ENCODE data around the gene ARCN1.

The ARCN1 gene

DNA sequence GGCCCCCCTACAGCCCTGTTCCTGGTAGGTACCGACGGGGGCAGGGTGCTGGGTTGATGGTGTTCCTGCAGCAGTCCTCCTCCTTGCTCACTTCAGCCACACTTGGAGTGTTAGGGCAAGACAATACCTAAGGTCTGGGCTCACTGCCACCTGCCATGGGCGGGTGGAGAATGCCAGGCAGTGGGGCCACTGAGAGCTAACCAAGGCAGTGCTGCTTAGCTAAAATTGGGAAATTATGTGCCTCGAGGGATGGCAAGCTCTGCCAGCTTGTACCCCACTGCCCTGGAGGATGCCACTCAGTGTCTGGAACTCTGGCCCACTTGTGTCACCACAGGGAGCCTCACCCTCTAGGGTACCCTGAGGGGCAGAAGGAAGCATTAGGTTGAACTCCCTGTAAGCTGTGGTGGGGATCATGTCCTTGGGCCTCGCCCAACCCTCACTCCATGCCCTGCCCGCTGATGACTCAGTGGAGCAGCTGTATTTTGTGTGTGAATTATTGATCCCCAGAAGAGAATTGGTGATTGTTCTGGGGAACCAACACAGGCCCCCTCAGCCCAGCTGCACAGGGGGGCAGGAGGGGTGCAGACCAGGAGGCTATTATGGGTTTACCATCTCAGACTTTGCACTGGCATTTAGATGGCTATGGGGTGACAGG, 53.0 kb downstream of the ARCN1 start:
- DNase-seq (ENCODE audit: low spot score): no peak
- TF ChIP-seq, protein P1, sequence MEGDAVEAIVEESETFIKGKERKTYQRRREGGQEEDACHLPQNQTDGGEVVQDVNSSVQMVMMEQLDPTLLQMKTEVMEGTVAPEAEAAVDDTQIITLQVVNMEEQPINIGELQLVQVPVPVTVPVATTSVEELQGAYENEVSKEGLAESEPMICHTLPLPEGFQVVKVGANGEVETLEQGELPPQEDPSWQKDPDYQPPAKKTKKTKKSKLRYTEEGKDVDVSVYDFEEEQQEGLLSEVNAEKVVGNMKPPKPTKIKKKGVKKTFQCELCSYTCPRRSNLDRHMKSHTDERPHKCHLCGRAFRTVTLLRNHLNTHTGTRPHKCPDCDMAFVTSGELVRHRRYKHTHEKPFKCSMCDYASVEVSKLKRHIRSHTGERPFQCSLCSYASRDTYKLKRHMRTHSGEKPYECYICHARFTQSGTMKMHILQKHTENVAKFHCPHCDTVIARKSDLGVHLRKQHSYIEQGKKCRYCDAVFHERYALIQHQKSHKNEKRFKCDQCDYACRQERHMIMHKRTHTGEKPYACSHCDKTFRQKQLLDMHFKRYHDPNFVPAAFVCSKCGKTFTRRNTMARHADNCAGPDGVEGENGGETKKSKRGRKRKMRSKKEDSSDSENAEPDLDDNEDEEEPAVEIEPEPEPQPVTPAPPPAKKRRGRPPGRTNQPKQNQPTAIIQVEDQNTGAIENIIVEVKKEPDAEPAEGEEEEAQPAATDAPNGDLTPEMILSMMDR (IDR thresholded peaks at IDR 0.05; ENCODE audit: extremely low read depth, insufficient read depth, missing control alignments): no peak
- in situ Hi-C loops (cut with MboI; ENCODE audit: low pct_unique_long_range_greater_than_20kb, low sequenced_read_pairs, unreplicated experiment): no loop called here

DNA sequence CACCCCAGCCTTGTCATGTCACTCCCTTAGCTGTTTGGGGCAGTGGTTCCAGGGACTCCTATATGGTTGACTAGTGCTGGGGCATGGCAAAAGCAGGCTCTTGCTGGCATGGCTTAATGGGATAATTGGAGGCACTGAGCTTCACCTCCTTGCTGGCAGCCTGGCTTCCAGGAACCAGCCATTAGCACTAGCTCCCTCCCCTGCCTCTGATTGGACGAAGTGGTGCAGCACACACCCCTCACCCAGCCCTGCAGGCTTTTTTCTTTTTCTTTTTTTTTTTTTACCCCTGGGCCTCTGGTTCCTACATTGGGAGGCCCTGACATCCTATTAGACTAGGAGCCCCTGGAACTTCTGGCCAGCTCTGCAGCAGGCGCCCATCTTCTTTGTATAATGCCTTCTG, 53.8 kb downstream of the ARCN1 start:
- no peak for DNase-seq (ENCODE audit: low spot score)
- in situ Hi-C loops (cut with MboI; ENCODE audit: low pct_unique_long_range_greater_than_20kb, low sequenced_read_pairs, unreplicated experiment): no loop called here
- TF ChIP-seq, protein P1 (IDR thresholded peaks at IDR 0.05; ENCODE audit: extremely low read depth, insufficient read depth, missing control alignments): no peak

DNA sequence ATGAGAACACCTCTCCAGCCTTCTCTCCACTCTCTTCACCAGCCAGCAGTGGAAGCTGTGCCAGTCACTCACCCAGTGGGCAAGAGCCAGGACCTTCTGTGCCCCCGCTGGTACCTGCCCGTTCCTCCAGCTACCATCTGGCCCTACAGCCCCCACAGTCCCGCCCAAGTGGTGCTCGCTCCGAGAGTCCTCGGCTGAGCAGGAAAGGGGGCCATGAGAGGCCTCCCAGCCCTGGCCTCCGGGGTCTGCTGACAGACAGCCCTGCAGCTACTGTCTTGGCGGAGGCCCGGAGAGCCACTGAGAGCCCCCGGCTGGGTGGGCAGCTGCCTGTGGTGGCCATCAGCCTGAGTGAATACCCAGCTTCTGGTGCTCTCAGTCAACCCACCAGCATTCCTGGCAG, 55.4 kb downstream of the ARCN1 start:
- in situ Hi-C loops (cut with MboI; ENCODE audit: low pct_unique_long_range_greater_than_20kb, low sequenced_read_pairs, unreplicated experiment): no loop called here
- DNase-seq (ENCODE audit: low spot score): no peak
- TF ChIP-seq, protein P1 (IDR thresholded peaks at IDR 0.05; ENCODE audit: extremely low read depth, insufficient read depth, missing control alignments): no peak

DNA sequence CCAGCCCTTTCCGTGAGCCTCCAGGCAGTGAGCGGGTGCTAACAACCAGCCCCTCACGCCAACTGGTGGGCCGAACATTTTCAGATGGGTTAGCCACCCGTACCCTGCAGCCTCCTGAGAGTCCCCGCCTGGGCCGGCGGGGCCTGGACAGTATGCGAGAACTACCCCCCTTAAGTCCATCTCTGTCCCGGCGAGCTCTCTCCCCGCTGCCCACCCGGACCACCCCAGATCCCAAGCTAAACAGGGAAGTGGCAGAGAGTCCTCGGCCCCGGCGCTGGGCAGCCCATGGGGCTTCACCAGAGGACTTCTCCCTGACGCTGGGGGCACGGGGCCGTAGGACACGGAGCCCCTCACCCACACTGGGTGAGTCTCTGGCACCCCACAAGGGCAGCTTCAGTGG, 55.8 kb downstream of the ARCN1 start:
- in situ Hi-C loops (cut with MboI; ENCODE audit: low pct_unique_long_range_greater_than_20kb, low sequenced_read_pairs, unreplicated experiment): no loop called here
- DNase-seq (ENCODE audit: low spot score): no peak
- TF ChIP-seq, protein P1 (IDR thresholded peaks at IDR 0.05; ENCODE audit: extremely low read depth, insufficient read depth, missing control alignments): no peak

DNA sequence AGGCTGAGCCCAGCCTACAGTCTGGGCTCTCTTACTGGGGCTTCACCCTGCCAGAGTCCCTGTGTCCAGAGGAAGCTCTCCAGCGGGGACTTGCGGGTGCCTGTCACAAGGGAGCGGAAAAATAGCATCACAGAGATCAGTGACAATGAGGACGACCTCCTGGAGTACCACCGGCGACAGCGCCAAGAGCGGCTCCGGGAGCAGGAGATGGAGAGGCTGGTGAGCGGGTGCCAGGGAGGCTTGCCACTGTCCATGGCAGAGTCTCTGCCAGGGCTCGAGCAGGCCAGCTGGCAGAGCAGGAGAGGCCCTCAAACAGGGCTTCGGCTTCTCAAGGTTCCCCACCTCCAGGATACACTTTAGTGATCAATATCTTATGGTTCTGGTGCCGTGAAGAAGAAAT, 56.2 kb downstream of the ARCN1 start:
- in situ Hi-C loops (cut with MboI; ENCODE audit: low pct_unique_long_range_greater_than_20kb, low sequenced_read_pairs, unreplicated experiment): no loop called here
- TF ChIP-seq, protein P1 (IDR thresholded peaks at IDR 0.05; ENCODE audit: extremely low read depth, insufficient read depth, missing control alignments): no peak
- DNase-seq (ENCODE audit: low spot score): no peak

DNA sequence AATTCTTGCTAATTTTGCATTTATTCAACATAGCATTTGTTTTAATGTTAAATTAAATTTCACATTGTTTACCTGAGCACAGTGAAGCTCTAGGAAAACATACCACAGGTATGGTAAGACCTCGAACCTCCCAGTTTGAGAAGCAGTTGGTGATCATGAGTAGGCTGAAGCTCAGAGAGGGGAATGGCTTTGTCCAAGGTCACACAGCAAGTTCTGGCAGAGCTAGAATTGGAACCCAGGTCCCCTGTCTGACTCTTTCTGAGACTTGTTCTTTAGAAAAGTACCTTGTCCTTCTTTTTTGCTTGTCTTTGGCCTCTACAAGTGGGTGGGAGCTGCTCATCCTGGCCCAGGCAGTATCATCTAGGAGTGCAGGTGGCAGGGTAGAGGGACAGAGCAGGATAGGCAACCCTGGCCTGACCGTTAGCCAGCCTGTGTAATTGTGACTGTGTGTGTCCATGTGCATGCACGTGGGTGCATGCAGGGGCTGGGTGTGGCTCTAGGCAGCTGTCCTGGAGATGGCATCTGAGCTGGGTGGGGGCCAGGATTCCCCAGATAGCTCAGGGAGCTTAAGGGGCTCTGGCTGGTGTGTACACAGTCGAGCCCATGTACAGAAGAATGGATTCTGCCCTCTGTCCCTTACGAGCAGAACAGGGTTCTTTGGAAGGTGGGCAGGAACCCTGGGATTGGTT, 56.8 kb downstream of the ARCN1 start:
- in situ Hi-C loops (cut with MboI; ENCODE audit: low pct_unique_long_range_greater_than_20kb, low sequenced_read_pairs, unreplicated experiment): no loop called here
- DNase-seq (ENCODE audit: low spot score): no peak

More for the DNA sequence above, 56.8 kb downstream of the ARCN1 start:
- TF ChIP-seq, protein P1 (IDR thresholded peaks at IDR 0.05; ENCODE audit: extremely low read depth, insufficient read depth, missing control alignments): no peak

Measured in GM13977 (cell line).